Stimulated activated CD4-positive, alpha-beta T cell treated with anti-CD3 and anti-CD28 coated beads, Interleukin-2, amount 100 ng/mL, for 24 hours (primary cell): ENCODE measurements around the gene EME2.
"Not testable (repeated sequence)": the region's sequence is repeated elsewhere in the genome, so short reads cannot be mapped to it uniquely, and the experiment has no call there.

Experiments used
- DNase-seq, 2 donors: peaks; one replicate each; pipeline ENCODE4 v3.0.0-alpha.2; 2020

The EME2 gene

DNA sequence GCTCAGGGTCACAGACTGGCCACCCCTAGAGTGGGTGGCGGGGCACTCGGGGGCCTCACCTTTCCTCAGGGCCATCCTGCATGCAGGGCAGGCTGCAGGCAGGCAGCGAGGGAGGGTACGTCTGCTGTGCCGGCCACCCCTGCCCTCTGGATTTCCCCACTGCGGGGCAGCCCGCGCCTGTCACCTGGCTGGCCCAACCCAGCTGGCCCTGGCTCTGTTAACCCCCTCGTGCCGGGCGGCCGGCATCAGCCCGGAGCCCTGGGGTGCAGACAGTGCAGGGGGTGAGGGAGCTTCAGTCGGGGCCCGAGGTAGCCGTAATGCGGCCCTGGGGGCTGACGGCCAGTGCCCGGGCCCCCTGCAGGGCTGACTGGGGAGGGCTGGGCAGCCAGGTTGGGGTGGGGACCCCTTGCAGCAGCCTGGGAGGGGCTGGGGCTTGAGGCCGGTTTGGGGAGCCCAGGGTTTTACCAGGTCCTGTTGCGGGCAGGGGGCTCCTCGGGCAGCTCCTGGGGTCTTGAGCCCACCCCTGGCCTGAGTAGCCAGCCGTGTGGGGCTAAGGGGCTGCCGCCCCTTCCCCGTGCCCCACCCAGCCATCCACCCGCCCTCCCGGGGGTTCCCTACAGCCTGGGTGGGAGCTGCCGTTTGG lies 21.1 kb downstream of the EME2 start, which contains the start of gene IGFALS:
Gene IGFALS, minus strand, starts transcription at position 128 of the 643 bp plus-strand sequence. Its CDS starts 53 bp downstream, at position 75.
- DNase-seq: no peak

DNA sequence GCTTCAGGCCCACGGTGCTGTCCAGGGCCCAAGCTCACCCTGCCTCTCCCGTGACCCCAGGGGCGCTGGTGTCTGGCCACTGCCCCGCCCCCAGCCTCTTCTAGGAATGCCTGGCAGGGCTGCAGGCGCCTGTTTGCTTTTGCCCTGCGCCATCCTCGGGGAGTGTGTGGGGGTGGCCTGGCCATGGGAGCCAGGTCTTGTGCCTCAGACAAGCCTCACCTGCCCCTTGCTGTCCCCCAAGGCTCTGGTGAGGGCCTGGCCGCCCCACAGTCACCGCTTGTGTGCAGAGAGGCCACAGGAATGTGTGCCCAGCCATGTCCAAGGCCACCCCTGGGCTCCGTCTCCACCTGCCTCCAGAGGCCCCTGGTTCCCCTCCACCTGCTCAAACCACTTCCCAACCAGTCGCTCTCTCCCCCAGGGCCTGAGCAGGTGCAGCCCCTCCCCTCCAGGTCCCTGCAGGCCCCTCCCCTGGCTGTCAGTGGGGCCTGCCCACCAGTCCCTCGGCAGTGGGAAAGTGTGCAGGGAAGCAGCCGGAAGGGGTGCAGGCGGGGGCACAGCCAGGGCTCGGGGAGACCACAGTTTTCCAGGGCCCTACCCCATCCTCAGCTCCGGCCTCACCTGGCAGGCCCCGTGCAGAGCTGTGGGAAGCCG lies 21.7 kb downstream of the EME2 start:
- DNase-seq: no peak

DNA sequence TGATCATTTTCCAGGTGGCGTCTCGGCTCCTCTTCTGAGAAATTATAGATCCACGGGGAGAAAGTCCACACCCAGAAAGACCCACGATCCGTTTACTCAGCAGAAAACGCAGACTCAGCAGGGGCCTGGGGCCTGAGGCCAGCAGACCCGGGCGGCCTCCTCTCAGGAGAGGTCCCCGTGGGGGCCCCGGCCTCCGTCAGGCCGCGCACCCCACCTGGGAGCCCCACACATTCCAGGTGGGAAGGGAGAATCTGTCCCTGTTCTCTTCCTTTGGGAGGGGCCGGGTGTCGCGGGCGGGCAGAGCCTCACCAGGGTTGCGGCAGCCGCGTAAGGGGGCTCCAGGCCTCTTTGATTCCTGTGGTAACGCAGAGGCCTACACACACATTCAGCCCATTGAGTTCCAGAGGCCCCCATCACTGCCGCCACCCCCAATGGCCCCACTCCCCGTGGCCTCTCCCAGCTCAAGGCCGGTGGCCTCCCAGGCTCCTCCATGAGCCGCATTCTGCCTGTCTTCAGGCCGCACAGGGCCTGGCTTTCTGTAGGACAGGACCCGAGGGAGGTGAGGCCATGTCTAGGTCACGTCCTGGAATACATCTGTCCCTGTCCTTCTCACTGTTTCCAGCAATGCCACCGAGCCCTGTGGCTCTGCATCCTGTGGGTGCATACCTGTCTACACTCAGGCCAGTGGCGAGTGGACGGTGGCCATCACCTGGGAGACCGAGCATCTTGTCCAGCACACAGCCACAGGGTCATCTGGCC lies 22.5 kb downstream of the EME2 start:
- no peak for DNase-seq

DNA sequence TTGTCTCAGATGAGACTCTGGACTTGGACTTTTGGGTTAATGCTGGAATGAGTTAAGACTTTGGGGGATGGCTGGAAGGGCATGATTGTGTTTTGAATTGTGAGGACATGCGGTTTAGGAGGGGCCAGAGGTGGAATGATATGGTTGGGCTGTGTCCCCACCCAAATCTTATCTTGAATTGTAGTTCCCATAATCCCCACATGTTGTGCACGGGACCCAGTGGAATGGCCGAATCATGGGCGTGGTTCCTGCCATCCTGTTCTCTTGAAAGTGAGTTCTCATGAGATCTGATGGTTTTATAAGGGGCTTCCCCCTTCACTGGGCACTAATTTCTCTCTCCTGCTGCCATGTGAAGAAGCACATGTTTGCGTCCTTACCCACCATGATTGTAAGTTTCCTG lies 26.7 kb downstream of the EME2 start:
- DNase-seq: not testable (repeated sequence)

DNA sequence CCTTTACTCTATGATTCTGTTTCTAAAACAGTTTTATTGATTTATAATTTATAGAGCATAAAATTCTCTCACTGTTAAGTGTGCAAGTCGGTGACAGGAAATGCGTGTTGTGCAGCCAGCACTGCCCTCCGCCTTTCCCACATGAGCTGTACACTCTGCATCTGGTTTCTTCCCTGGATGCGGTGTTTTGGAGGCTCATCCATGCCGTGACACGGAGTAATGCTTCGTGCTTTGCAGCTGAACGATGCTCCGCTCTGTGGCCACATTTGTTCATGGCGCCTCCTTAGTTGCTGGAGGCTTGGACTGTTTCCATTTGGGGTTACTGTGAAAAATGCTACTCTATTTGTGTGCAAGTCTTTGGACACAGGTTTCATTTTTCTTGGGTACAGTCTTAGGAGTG lies 28.1 kb downstream of the EME2 start:
- DNase-seq: no peak

DNA sequence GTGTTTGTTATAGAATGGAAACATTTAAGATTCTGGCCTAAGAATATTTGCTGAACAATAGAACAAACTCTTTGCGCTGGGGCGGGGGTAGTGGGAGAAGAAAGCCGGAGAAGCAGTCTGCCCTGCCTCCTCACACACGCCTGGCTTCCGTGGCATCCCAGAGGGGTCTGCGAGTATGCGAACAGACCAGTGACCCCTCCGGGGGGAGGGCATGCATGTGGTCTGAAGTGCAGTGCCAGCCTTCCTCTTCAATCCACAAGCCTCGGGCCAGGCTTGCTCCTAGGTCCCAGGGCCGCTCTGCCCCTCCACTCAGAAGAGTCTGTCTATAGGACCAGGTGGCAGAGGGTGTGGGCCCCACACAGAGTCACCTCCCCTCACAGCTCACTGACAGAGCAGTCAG lies 35.0 kb downstream of the EME2 start:
- DNase-seq: no peak

DNA sequence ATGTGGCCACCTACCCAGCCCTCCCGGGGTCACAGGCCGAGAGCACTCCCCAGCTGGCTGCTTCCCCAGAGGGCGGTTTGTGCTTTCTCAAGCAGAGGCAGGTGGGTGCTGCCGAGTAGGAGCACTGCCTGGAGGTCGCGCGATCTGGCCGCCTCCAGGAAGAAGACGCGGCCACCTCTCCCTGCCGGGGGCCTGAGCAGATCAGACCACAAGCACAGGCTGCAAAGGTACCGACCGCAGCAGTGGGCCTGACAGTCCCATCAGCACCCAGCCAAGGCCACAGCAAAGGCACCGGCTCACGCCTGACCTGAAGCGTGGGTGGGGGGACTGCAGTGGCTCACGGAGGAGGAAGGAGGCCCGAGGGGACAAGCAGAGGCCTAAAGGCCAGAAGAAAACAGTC lies 36.1 kb downstream of the EME2 start:
- no peak for DNase-seq

DNA sequence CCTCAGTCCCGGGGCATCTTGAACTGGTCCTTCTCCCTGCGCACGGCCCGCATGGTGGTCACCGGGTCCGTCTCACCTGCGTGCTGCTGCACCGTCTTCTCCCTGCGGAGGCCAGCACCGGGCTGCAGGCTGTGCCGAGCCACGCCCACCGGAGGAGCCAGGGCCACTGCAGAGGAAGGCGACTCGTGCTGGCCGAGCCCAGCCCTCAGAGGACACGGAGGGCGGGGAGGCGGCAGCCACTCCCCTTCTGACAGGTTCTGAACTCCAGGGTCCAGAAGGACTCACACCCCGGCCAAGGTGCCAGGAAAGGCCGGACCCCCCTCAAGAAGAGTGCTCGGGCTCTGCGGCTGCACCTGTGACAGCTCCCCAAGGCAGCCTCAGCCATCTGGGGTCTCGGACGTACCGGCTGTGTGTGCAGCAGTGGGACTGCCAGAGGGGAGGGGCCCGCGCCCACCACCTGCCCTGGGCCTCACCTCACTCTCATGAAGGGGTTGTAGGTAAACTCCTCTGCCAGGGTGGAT lies 36.7 kb downstream of the EME2 start:
- no peak for DNase-seq

DNA sequence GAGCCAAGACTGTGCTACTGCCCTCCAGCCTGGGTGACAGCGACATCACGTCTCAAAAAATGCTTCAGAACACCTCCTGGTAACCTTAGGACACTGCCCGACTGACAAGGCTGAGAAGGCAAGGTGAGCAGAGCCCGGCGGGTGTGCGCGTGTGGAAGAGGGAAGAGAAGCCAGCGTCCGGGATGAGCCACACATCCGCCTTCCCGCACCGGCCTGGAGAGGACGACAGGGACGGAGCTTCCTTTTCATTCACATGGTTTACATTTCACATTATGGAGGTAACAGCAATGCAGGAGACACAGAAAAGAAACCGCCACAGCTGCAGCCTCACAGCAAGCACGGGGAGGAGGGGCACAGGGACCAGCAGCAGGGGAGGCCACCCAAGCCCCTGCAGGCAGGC lies 37.5 kb downstream of the EME2 start:
- no peak for DNase-seq

DNA sequence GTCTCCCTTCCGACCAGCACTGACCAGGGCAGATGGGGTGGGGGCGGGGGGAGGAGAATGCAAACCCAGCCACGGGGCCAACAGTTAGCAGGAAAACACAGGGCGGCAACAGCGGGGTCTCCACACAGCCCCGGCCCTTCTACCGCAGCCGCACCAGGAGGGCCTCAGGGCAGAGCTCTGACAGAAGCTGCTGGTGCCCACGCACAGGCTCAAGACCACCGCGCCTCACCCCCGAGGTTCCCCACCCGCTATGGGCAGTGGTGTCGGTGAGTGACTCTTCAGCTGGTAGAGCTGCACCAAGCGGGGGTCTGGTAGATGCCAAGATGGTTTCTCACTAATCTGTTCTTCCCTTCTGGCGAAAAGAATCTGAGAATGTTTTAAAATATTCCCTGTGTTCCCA lies 37.9 kb downstream of the EME2 start:
- no peak for DNase-seq

DNA sequence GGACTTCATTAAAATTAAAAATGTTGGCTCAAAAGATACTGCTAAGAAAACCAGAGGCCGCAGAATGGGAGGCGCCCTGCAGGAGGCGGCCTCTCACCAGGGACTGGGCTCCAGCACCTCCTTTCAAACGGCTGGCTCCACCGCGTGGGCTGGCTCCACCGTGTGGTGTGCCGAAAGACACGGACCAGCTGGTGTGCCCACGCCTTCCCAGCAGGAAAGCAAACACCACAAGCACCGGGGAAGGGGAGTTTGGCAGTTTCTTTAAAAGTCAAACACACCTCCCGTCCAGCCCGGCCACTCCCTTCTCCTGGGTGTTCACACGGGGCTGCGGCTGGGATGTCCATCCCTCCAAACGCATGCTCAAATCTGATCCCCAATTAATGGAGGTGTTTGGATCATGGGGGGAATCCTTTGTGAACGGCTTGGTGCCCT lies 40.1 kb downstream of the EME2 start:
- DNase-seq: peak; percentile 38 to 66

DNA sequence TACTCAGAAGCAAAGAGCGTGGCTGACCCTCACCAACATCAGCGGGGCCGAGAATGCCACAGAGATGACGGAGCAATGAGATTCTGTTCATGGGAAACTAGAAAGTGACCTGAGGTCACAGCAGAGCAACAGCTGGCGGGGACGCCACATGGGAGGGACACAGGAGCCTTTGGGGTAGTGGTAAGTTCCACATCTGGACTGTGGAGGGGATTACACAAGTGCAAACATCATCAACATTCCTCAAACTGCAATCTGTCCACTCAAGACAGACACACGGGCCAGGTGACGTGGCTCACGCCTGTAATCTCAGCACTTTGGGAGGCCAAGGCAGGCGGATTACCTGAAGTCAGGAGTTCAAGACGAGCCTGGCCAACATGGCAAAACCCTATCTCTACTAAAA lies 42.9 kb downstream of the EME2 start:
- DNase-seq: no peak

DNA sequence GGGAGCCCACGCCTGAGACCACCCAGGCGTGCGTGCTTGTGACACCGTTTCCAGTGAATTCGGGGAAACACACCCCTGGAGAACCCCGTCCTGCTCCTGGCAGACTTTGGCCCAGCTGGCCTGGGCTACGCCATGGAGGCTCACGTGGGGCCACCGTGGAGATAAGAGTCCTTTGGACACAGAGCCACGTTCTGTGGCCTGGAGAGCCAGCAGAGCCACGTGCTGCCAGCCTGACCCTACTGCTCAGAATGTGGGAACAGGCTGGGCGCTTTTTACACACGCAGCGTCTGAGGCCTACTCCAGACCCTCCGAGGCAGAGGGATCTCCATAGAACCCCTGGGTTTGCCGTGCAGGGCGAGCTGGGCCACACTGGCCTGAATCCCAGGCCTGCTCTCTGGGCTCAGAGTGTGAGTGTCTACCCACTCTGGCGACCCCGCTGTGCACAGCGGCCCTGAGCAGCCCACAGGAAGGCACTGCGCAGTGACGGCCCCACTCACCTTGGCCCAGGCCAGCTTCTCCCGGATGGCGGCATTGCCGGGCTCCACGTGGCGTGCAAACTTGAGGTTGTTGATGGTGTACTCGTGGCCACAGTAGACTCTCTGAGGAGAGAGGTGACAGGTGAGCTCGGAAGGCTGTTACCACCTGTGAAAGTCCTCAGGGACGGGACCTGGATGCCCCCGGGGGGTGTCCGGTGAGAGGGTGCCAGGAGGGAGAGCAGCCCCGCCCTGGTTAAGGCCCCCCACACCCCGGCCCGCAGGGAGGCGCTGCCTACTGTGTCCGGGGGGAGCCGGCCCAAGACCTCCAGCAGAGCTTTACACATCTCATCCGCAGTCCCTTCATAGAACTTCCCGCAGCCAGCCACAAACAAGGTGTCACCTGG lies 44.0 kb downstream of the EME2 start:
- no peak for DNase-seq

DNA sequence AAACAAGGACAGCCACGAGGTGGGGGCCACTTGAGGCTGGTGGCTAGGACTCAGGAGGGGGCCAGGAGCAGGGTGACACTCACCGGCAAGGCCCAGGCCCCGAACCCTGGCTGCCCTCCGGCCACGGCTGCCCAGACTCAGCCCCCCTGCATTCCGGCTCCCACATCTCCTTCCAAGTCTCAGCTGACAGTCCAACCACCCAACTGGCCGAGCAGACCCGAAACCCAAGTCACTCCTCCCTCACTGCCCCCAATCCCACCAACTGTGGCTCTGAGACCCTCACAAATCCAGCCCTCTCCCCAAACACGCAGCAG lies 44.6 kb downstream of the EME2 start:
- no peak for DNase-seq

DNA sequence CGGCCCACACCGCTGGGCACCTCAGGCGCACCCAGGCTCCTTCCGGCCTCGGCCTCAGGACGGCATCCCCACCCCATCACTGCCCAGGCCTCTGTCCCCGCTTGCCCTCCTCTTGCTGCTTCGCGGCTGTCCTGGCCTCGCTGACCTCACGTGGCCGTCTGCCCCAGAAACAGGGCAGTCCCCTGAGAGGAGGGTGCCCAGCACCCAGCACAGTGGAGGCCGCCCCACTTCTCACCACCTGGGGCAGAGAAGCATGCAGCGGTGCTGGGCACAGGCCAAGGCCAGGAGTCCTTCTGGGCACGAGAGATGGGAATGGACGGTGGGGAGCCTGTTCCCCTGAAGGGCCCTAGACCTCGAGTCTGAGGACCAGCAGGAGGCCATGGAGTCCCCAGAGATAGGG lies 45.1 kb downstream of the EME2 start:
- DNase-seq: no peak

DNA sequence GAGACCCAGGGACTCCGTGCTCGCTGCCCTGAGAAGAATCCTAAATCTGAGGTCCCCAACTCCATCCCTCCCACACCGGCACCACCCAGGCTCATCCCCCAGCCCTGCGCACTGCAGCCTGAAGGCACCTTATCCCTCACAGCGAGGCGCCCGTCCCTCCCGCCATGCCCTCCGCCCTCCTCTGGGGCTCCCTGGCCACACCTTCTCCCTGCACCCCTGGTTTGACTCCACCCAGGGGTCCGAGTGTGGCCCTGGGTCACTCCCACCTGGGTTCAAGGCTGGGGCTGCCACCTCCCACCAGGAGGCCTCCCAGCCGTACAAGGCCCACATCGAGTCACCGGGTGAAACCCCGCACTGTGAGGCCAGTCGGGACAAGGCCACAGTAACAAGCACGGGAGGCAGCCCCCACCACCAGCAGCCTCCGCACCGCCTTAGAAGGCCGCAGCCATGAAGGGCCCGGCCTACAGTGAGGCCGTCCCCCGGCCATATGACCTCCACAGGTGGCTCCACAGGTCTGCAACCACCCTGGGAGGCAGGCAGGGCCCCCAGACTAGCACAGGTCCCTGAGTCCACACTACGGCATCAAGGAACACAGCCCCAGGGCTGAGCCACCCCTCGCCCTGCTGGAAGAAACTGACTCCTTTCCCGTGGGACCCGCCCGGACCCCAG lies 45.7 kb downstream of the EME2 start:
- DNase-seq: no peak

DNA sequence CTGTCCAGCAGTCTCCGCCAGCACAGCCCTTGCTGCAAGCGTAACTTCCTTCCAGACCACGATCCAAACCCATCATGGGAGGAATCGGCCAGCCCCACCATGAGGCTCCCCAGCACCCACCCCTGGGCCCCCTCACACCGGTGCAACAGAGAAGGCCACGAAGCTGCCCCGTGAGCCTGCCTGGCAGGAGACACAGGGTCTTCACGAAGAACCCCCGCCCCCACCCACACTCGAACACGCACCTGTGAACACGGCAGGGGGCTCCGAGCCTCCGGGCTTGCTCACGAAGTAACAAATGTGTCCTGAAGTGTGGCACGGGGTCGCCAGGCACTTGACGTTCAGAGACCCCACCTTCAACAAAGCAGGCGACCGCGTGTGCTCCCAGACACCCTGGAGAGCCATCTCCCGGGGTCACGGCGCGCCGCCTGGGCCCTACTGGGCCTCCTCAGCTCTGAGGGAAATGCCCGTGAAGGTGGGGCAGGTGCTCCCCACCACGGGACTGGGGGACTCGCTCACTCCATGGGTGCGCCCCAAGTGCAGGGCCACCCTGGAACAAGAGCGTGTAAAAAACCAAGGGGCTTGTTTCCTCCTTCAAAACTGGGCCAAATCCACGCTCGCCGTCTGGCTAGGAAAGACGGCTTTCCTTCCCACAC lies 46.4 kb downstream of the EME2 start:
- DNase-seq: no peak

DNA sequence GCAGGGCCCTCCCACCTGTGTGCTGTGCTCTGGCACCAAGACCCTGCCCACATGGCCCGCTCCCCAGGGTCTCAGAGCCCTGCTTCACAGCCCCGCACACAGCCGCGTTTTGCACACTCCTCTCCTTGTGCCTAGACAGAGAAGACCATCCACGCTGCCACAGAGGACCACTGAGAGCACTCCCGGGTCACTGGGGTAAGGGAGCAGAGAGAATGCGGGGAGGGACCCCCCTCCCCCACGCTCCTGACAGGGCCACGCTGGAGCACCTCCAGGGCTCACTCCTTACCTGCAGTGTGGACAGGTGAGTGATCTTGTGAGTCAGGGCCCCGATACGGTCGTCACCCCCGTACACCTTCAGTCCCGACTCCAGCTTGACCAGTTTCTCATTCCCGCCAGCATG lies 47.0 kb downstream of the EME2 start:
- no peak for DNase-seq

DNA sequence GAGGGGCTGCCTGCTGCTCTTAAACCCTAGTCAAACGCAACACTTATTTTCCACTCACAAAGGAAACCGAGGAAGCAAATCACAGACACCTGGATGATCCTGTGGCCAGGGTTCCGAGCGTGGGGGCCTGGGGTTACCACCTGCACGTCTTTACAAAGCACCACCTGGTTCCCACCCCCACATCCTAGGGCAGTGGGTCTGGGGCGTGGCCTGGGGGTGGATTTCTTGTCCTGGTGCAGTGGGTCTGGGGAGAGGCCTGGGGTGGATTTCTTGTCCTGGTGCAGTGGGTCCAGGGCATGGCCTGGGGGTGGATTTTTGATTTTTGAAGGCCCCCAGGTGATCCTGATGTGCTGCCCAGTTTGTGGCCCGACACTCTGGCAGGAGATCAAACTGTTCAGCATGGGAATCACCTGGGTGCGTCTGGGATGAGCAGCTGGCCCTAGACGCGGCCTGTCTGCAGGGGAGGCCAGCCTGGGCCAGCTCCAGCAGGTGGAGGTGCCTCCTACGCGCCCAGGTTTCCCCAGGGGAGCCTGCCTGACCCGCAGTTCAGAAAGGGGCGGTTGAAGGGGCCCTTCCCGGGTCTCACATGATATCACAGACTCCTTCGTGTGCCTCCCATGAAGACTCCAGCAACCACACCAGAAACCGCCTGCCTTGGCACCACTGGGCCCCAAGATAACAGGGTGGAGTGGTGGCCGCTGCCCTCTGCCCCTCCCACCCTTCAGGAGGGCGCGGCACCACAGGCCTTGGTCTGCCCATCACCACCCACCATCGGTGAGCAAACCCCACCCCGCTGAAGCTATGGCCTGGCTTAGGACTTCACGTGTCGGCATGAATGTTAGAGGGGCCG lies 47.7 kb downstream of the EME2 start:
- no peak for DNase-seq

DNA sequence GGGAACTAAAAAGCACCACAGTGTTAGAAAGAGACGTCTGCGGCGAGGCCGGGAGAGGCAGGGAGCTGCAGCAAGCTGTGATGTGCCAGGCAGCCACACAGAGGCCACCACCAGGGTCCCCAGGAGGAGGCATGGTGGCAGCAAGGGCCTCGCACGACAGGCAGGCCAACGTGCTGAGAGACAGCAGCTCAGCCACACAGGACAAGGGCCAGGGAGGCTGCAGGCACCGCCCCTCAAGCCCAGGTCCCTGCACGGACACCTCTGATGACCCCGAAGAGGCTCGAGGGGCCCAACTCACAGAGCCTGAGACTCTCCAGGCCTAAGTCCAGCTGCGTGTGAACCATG lies 48.3 kb downstream of the EME2 start:
- DNase-seq: no peak
